Measurements from ENCODE around the gene TNNI3K. TPM values are rescaled to one million over a fixed set of nuclear protein-coding genes. Genes with fewer than 3 reads are reported as not detected.
A peak's percentile ranks its signal among the peaks of the same experiment; 100 is the strongest.

The TNNI3K gene
- total RNA-seq, 1 donor from 2014 or later: 89.7 TPM

GRCh38 chr1:74419611-74420010 lies 184.4 kb downstream of the TNNI3K start:
- intact Hi-C loops (cut with micrococcal nuclease): no loop called here
- TF ChIP-seq CTCF (IDR thresholded peaks at IDR 0.05; ENCODE audit: borderline replicate concordance): no peak
- H3K4me3 ChIP-seq: no peak overlapping the region
- H3K36me3 ChIP-seq: no peaks in the 10 kb centered on the region
- no peaks in the 10 kb centered on the region for H3K9me3 ChIP-seq (replicated peaks)
- H3K27ac ChIP-seq (replicated peaks): peak overlapping the region; percentile 67
- DNase-seq: no peak
- H3K27me3 ChIP-seq (ENCODE audit: low read depth): no peaks in the 10 kb centered on the region
- H3K4me1 ChIP-seq: peaks cover 48% of the 10 kb centered on the region

GRCh38 chr1:74420467-74420866 lies 185.3 kb downstream of the TNNI3K start:
- no peak overlapping the region for H3K4me3 ChIP-seq
- intact Hi-C loops (cut with micrococcal nuclease): no loop called here
- H3K36me3 ChIP-seq: no peaks in the 10 kb centered on the region
- no peaks in the 10 kb centered on the region for H3K27me3 ChIP-seq (ENCODE audit: low read depth)
- peak overlapping the region; percentile 67 for H3K27ac ChIP-seq (replicated peaks)
- TF ChIP-seq CTCF (IDR thresholded peaks at IDR 0.05; ENCODE audit: borderline replicate concordance): no peak
- DNase-seq: no peak
- peaks cover 50% of the 10 kb centered on the region for H3K4me1 ChIP-seq
- no peaks in the 10 kb centered on the region for H3K9me3 ChIP-seq (replicated peaks)

- intact Hi-C loops (cut with micrococcal nuclease): no loop called here
- no peak for DNase-seq
Measured at GRCh38 chr1:74422421-74423292, 187.5 kb downstream of the TNNI3K start.

GRCh38 chr1:74423471-74423870 lies 188.3 kb downstream of the TNNI3K start:
- TF ChIP-seq CTCF (IDR thresholded peaks at IDR 0.05; ENCODE audit: borderline replicate concordance): no peak
- Histone ChIP-seq H3K4me3 (no peak overlapping the region), H3K4me1 (peaks cover 53% of the 10 kb centered on the region), H3K27me3 (ENCODE audit: low read depth) (no peaks in the 10 kb centered on the region), H3K27ac (replicated peaks) (peak overlapping the region; percentile 67), H3K36me3 (no peaks in the 10 kb centered on the region), H3K9me3 (replicated peaks) (no peaks in the 10 kb centered on the region)
- no peak for DNase-seq
- intact Hi-C loops (cut with micrococcal nuclease): no loop called here

More at GRCh38 chr1:74422421-74423292, 187.5 kb downstream of the TNNI3K start:
- H3K27me3 ChIP-seq (ENCODE audit: low read depth): no peaks in the 10 kb centered on the region
- H3K36me3 ChIP-seq: no peaks in the 10 kb centered on the region
- TF ChIP-seq CTCF (IDR thresholded peaks at IDR 0.05; ENCODE audit: borderline replicate concordance): no peak
- H3K4me3 ChIP-seq: no peak overlapping the region
- H3K9me3 ChIP-seq (replicated peaks): no peaks in the 10 kb centered on the region
- peaks cover 53% of the 10 kb centered on the region for H3K4me1 ChIP-seq
- peak overlapping the region; percentile 67 for H3K27ac ChIP-seq (replicated peaks)

- DNase-seq: no peak
- Histone ChIP-seq H3K4me1 (peaks cover 46% of the 10 kb centered on the region), H3K9me3 (replicated peaks) (no peaks in the 10 kb centered on the region), H3K27ac (replicated peaks) (peak overlapping the region; percentile 78), H3K4me3 (no peak overlapping the region), H3K36me3 (no peaks in the 10 kb centered on the region), H3K27me3 (ENCODE audit: low read depth) (no peaks in the 10 kb centered on the region)
- TF ChIP-seq CTCF (IDR thresholded peaks at IDR 0.05; ENCODE audit: borderline replicate concordance): no peak
- intact Hi-C loops (cut with micrococcal nuclease): no loop called here
Measured at GRCh38 chr1:74425676-74426075, 190.5 kb downstream of the TNNI3K start.

All from left ventricle myocardium inferior (tissue), 1 donor.